ENCODE data around the gene ECHS1.

Gene ECHS1

DNA sequence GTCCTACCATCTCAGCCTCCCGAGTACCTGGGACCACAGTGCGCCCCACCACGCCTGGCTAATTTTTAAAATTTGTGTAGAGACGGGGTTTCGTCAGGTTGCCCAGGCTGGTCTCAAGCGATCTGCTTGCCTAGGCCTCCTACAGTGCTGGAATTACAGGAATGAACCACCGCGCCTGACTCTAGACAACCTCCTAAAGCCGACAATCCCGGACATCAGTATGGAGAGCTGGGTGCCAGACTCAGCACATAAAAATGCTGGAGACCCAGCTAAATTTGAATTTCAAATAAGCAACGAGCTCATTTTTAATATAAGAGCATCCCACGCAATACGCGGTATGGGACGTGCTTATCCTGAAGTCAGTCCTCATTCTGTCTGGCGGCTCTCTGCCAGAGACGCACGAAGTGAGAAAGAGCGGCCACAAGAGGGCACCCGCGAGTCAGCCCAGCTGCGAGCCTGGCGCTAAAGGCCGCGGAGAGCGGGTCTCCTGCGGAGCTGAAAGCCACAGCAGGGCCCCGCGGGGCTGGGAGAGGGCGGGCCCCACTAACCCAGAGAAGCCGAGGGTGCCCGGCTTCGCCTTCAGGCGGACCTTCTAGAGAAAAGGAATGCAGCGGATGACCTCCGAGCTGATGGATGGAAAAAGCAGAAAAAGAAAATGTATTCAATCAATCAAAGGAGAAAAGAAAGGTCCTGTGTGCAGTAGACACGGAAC lies 43.5 kb downstream of the ECHS1 start:
- TF ChIP-seq, protein P1, sequence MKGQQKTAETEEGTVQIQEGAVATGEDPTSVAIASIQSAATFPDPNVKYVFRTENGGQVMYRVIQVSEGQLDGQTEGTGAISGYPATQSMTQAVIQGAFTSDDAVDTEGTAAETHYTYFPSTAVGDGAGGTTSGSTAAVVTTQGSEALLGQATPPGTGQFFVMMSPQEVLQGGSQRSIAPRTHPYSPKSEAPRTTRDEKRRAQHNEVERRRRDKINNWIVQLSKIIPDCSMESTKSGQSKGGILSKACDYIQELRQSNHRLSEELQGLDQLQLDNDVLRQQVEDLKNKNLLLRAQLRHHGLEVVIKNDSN (IDR thresholded peaks at IDR 0.05) = no peak
- peak; percentile 33; the same call in 1 of the 2 replicates for TF ChIP-seq EP300 (IDR thresholded peaks at IDR 0.05; ENCODE audit: borderline replicate concordance)
- TF ChIP-seq TCF12 (IDR thresholded peaks at IDR 0.05; ENCODE audit: low read depth) = peak; percentile 71
- peak; percentile 89 for TF ChIP-seq RAD21 (IDR thresholded peaks at IDR 0.05; ENCODE audit: low read depth)
- peak; percentile 94 for TF ChIP-seq TEAD4 (IDR thresholded peaks at IDR 0.05)
- TF ChIP-seq ZBTB7A (IDR thresholded peaks at IDR 0.05; ENCODE audit: low read depth) = peak; percentile 71; the same call in 1 of the 2 replicates
- no peak for TF ChIP-seq TAF1 (IDR thresholded peaks at IDR 0.05; ENCODE audit: low read depth)
- TF ChIP-seq, protein P2, sequence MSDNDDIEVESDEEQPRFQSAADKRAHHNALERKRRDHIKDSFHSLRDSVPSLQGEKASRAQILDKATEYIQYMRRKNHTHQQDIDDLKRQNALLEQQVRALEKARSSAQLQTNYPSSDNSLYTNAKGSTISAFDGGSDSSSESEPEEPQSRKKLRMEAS (IDR thresholded peaks at IDR 0.05) = peak; percentile 57; the same call in 1 of the 2 replicates
- TF ChIP-seq NFIC (IDR thresholded peaks at IDR 0.05) = peak; percentile 68
- TF ChIP-seq EGR1 (IDR thresholded peaks at IDR 0.05) = no peak; the same call in 1 of the 2 replicates

- no peak for TF ChIP-seq TCF12 (IDR thresholded peaks at IDR 0.05; ENCODE audit: low read depth)
- TF ChIP-seq FOXM1 (IDR thresholded peaks at IDR 0.05; ENCODE audit: borderline replicate concordance, low read depth) = no peak
- TF ChIP-seq TEAD4 (IDR thresholded peaks at IDR 0.05) = no peak
- 0 out of 2 replicates have a peak, but pooled peaks have one; percentile 9 for TF ChIP-seq EP300 (IDR thresholded peaks at IDR 0.05; ENCODE audit: borderline replicate concordance)
- TF ChIP-seq NFIC (IDR thresholded peaks at IDR 0.05) = no peak
- no peak for TF ChIP-seq CREB1 (IDR thresholded peaks at IDR 0.05; ENCODE audit: low read depth)
- no peak for TF ChIP-seq REST (IDR thresholded peaks at IDR 0.05; ENCODE audit: low read depth)
- TF ChIP-seq RAD21 (IDR thresholded peaks at IDR 0.05; ENCODE audit: low read depth) = no peak
Observed at GRCh38 chr10:133328358-133329343, 44.5 kb downstream of the ECHS1 start.

- no peak for TF ChIP-seq YY1 (IDR thresholded peaks at IDR 0.05; ENCODE audit: low read depth)
- TF ChIP-seq TAF1 (IDR thresholded peaks at IDR 0.05; ENCODE audit: low read depth) = no peak
- TF ChIP-seq ZBTB7A (IDR thresholded peaks at IDR 0.05; ENCODE audit: low read depth) = peak; percentile 65
- TF ChIP-seq CEBPB (IDR thresholded peaks at IDR 0.05) = no peak
- no peak for TF ChIP-seq CREB1 (IDR thresholded peaks at IDR 0.05; ENCODE audit: low read depth)
- TF ChIP-seq TCF12 (IDR thresholded peaks at IDR 0.05; ENCODE audit: low read depth) = peak; percentile 75
- no peak for TF ChIP-seq EGR1 (IDR thresholded peaks at IDR 0.05)
- TF ChIP-seq NFIC (IDR thresholded peaks at IDR 0.05) = peak; percentile 56
- no peak for TF ChIP-seq EP300 (IDR thresholded peaks at IDR 0.05; ENCODE audit: borderline replicate concordance)
- no peak for TF ChIP-seq REST (IDR thresholded peaks at IDR 0.05; ENCODE audit: low read depth)
- no peak for TF ChIP-seq FOXM1 (IDR thresholded peaks at IDR 0.05; ENCODE audit: borderline replicate concordance, low read depth)
- peak; percentile 35; the same call in 1 of the 2 replicates for TF ChIP-seq RAD21 (IDR thresholded peaks at IDR 0.05; ENCODE audit: low read depth)
- no peak for TF ChIP-seq TEAD4 (IDR thresholded peaks at IDR 0.05)
- TF ChIP-seq, protein P1 (IDR thresholded peaks at IDR 0.05) = no peak
Observed at GRCh38 chr10:133327651-133328357, 45.4 kb downstream of the ECHS1 start.

DNA sequence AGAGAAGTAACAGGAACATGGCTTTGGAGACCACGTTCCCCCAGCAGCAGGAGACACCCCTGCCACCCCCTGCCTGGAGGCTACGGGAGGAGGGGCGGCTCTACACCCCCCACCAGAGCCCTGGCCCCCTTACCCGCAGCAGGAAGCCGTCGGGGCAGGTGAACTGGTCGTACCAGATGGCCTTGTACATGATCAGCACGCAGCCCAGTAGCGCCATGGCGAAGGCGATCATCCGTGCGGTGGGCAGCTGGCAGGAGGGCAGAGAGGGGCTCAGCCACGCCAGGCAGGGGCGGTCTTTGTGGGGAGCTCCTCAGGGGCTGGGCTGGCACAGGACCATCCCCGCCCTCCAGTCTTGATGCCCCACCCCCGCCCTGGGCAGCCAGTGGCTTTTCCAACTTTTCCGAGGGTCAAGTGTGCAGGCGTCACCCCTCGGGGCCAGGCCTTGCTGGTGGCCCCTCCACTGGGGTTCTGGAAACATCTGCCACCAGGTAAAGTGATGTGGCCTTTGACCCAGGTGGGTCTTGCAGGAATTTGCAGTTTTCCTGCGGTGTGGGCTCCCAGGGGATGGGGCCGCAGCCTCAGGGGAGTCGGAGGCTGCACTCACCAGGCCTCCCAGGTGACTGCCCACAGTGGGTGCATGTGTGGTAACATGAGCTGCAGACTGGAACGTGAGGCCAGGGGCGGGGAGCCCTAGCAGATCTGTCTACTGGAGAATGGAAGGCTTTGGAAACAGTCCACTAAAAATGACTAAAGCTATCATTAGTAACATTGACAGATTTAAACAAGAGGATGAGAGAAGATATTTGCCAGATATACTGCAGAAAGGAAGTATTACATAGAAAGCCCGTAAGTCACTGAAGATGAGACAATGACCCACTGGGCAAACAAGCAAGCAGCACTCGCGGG lies 46.2 kb downstream of the ECHS1 start:
- peak; percentile 10; the same call in 1 of the 2 replicates for TF ChIP-seq TAF1 (IDR thresholded peaks at IDR 0.05; ENCODE audit: low read depth)
- TF ChIP-seq NFIC (IDR thresholded peaks at IDR 0.05) = peak; percentile 50; the same call in 1 of the 2 replicates
- peak; percentile 10; the same call in 1 of the 2 replicates for TF ChIP-seq YY1 (IDR thresholded peaks at IDR 0.05; ENCODE audit: low read depth)
- TF ChIP-seq RAD21 (IDR thresholded peaks at IDR 0.05; ENCODE audit: low read depth) = no peak
- TF ChIP-seq FOXM1 (IDR thresholded peaks at IDR 0.05; ENCODE audit: borderline replicate concordance, low read depth) = no peak; the same call in 1 of the 2 replicates
- peak; percentile 81 for TF ChIP-seq ZBTB7A (IDR thresholded peaks at IDR 0.05; ENCODE audit: low read depth)
- TF ChIP-seq, protein P1 (IDR thresholded peaks at IDR 0.05) = peak; percentile 56
- TF ChIP-seq CREB1 (IDR thresholded peaks at IDR 0.05; ENCODE audit: low read depth) = no peak
- peak; percentile 72 for TF ChIP-seq TEAD4 (IDR thresholded peaks at IDR 0.05)
- TF ChIP-seq REST (IDR thresholded peaks at IDR 0.05; ENCODE audit: low read depth) = no peak
- peak; percentile 78; the same call in 1 of the 2 replicates for TF ChIP-seq TCF12 (IDR thresholded peaks at IDR 0.05; ENCODE audit: low read depth)
- peak; percentile 75 for TF ChIP-seq EP300 (IDR thresholded peaks at IDR 0.05; ENCODE audit: borderline replicate concordance)
- TF ChIP-seq, protein P2 (IDR thresholded peaks at IDR 0.05) = peak; percentile 37
